ENCODE measurements around the gene CTBP2. TPM values are rescaled to one million over a fixed set of nuclear protein-coding genes. Genes with fewer than 3 reads are reported as not detected.
A peak's percentile ranks its signal among the peaks of the same experiment; 100 is the strongest.

CTBP2 gene
- total and polyA plus RNA-seq, 8 donors, result 21.4 to 60.8 (median 31.1) TPM

DNA sequence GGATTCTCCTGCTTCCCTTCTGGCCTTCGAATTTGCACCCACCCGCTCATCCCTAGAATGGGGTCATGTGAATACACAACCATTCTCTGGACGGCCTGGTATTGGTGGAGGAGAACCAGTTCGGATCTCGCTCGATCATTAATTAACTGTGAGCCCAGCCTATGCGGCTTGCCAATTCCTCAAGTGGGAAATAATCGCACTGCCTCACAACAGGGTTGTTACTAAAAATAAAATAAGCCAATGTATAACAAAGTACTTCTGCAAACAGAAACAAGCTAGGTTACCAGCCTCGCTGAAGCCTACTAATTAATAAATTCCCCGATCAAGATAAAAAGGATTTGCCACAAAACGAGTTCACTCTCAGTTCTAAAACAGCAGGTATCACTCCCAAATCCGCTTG is 16.2 kb downstream of the CTBP2 start:
- Histone ChIP-seq H3K9me3 (no peaks in the 10 kb centered on the region), H3K4me3 (no peak overlapping the region), H3K4me1 (peaks cover 47 to 55% (median 52%) of the 10 kb centered on the region in 3 donors), H3K27me3 (no peaks in the 10 kb centered on the region), H3K27ac (peak overlapping the region; percentile 18 to 62 (median 28)), H3K36me3 (no peaks in the 10 kb centered on the region)
- TF ChIP-seq, protein P1, sequence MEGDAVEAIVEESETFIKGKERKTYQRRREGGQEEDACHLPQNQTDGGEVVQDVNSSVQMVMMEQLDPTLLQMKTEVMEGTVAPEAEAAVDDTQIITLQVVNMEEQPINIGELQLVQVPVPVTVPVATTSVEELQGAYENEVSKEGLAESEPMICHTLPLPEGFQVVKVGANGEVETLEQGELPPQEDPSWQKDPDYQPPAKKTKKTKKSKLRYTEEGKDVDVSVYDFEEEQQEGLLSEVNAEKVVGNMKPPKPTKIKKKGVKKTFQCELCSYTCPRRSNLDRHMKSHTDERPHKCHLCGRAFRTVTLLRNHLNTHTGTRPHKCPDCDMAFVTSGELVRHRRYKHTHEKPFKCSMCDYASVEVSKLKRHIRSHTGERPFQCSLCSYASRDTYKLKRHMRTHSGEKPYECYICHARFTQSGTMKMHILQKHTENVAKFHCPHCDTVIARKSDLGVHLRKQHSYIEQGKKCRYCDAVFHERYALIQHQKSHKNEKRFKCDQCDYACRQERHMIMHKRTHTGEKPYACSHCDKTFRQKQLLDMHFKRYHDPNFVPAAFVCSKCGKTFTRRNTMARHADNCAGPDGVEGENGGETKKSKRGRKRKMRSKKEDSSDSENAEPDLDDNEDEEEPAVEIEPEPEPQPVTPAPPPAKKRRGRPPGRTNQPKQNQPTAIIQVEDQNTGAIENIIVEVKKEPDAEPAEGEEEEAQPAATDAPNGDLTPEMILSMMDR (IDR thresholded peaks at IDR 0.05), result no peak
- peak in 2 of 4 donors; percentile 24 to 45 for ATAC-seq
- no peak for FAIRE-seq
- intact Hi-C loops (cut with DNase I), result no loop called here
- DNase-seq, result no peak
- WGBS, 2 donors, result 8 to 13% methylated on average over 12 of the region's 12 CpGs

DNA sequence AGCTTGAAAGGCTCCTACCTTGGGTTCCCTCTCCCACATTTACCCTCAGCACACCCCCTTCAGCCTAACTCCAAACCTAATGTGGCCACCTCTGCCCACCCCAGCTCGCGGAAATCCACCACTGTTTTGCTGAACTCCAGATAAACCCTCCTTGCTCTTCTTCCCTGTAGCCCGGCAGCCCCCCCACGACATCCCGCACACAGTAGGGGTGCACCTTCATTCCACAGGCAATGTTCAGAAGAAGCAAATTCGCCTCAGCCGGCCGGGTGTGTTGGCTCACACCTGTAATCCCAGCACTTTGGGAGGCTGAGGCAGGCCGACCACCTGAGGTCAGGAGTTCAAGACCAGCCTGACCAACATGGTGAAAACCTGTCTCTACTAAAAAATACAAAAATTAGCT is 17.4 kb downstream of the CTBP2 start:
- H3K4me1 ChIP-seq, result peaks cover 42 to 44% (median 42%) of the 10 kb centered on the region in 3 donors
- H3K27ac ChIP-seq, result no peak overlapping the region
- 79 to 83% methylated on average over 9 of the region's 9 CpGs for WGBS, 2 donors
- FAIRE-seq, result no peak
- TF ChIP-seq, protein P1 (IDR thresholded peaks at IDR 0.05), result no peak
- H3K9me3 ChIP-seq, result no peaks in the 10 kb centered on the region
- no peaks in the 10 kb centered on the region for H3K27me3 ChIP-seq
- no peak overlapping the region for H3K4me3 ChIP-seq
- intact Hi-C loops (cut with DNase I), result no loop called here
- no peaks in the 10 kb centered on the region for H3K36me3 ChIP-seq
- ATAC-seq, result no peak
- peak in 1 of 6 donors; percentile 43 for DNase-seq

DNA sequence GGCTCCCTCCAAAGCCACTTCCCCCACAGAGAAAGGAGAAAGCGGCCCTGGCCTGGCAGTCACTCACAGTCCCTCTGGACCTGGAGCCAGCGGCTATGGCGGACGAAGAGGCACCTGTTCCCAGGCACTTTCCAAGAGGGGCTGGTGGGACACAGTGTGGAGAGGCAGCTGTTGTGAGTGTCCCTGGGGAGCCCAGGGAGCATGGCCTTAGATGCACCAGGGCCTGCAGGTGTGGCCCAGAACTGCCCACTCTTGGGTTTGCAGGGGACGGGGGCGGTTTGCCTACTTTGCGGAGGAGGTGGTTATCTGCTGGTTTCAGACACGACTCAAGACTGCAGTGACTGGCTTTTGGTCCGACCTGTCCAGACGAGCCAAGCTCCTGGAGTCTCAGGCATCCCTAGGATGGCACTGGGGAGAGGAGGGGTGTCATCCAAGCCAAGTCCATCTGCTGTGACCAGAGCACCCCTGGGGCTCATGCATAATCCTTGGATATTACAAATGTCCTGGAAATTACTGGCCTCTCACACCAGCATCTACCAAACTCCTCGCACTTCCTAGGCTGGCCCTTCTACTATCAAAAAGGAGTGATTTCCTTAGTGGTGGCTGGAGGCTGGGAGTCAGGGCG is 18.4 kb downstream of the CTBP2 start:
- no peaks in the 10 kb centered on the region for H3K27me3 ChIP-seq
- FAIRE-seq (no peak), ATAC-seq (no peak), DNase-seq (peak in 1 of 6 donors; percentile 49)
- intact Hi-C loops (cut with DNase I), result no loop called here
- no peaks in the 10 kb centered on the region for H3K9me3 ChIP-seq
- H3K27ac ChIP-seq, result no peak overlapping the region
- no peaks in the 10 kb centered on the region for H3K36me3 ChIP-seq
- H3K4me1 ChIP-seq, result peaks cover 32 to 42% (median 42%) of the 10 kb centered on the region in 3 donors
- 86 to 90% methylated on average over 12 of the region's 12 CpGs for WGBS, 2 donors
- TF ChIP-seq, protein P1 (IDR thresholded peaks at IDR 0.05), result no peak
- no peak overlapping the region for H3K4me3 ChIP-seq

DNA sequence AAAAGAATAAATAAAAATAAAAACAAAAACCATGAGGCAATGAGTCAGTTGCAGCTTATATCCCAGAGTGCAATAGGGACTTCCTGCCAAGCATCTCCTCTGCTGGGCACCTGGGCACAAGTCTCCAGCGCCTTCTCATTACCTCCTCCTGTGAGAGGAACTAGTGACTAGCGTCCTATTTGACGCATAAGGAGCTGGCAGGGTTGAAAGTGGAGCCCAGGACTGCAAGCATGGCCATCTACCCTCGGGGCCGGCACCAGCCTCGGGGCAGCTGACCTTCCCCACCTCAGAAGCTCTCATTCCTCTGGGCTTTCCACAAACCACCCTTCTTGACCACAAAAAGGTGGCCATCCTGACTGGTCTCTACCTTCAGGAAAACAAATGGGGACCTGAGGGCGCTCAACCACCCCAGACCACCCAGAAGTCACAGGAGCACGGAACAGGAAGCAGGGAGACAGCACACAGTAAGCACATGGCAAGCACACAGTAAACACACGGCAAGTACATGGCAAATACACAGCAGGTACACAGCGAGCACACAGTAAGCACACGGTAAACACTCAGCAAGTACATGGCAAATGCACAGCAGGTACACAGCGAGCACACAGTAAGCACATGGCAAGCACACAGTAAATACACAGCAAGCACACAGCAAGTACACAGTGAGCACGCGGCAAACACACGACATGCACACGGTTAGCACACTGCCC is 19.1 kb downstream of the CTBP2 start:
- DNase-seq (peak in 1 of 6 donors; percentile 46), ATAC-seq (no peak), FAIRE-seq (no peak)
- intact Hi-C loops (cut with DNase I), result no loop called here
- no peak overlapping the region for H3K4me3 ChIP-seq
- WGBS, 2 donors, result 82 to 88% methylated on average over 16 of the region's 16 CpGs
- TF ChIP-seq, protein P1 (IDR thresholded peaks at IDR 0.05), result no peak
- H3K27me3 ChIP-seq, result no peaks in the 10 kb centered on the region
- no peak overlapping the region for H3K27ac ChIP-seq
- H3K9me3 ChIP-seq, result no peaks in the 10 kb centered on the region
- peaks cover 26 to 36% (median 35%) of the 10 kb centered on the region in 3 donors for H3K4me1 ChIP-seq
- H3K36me3 ChIP-seq, result no peaks in the 10 kb centered on the region

DNA sequence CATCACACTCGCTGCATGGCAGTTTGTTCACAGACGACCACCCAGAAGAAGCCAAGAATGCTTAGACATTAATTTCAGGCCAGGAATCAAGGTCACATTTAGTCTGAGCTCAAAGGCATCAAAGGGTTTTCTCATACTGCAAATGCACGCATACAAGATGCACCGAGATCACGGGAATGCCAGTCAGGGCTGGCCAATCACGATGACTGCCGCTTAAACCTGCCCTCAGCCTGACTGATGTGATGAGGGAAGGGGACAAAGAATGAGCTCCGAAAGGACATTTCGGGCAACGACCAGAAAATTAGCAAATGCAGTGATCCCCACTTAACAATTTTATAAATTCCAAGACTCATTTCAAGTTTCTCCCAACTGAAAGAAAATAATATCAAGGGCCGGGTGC is 20.2 kb downstream of the CTBP2 start:
- ATAC-seq (no peak), FAIRE-seq (no peak), DNase-seq (peak in 1 of 6 donors; percentile 32)
- H3K4me3 ChIP-seq, result no peak overlapping the region
- WGBS, 2 donors, result 82 to 87% methylated on average over 11 of the region's 11 CpGs
- TF ChIP-seq, protein P1 (IDR thresholded peaks at IDR 0.05), result no peak
- H3K4me1 ChIP-seq, result peaks cover 14 to 40% (median 34%) of the 10 kb centered on the region in 3 donors
- no peaks in the 10 kb centered on the region for H3K36me3 ChIP-seq
- intact Hi-C loops (cut with DNase I), result no loop called here
- H3K27ac ChIP-seq, result no peak overlapping the region
- H3K27me3 ChIP-seq, result no peaks in the 10 kb centered on the region
- no peaks in the 10 kb centered on the region for H3K9me3 ChIP-seq
